SK-N-SH (cell line): ENCODE data around the gene TRIP6.

Experiments used
- CTCF ChIP-seq: fragments of 200-600 bp; sonication (generic); IDR thresholded peaks from 2 replicates; pipeline ENCODE4 v1.6.1; 2017; ENCODE audit warnings: antibody characterized with exemption, mild to moderate bottlenecking, moderate library complexity
- FOXM1 ChIP-seq: IDR thresholded peaks from 2 replicates; pipeline ENCODE4 v1.4.0; 2012; ENCODE audit warnings: low read depth, mild to moderate bottlenecking
- MAX ChIP-seq: IDR thresholded peaks from 2 replicates; pipeline ENCODE4 v1.4.0; 2012; ENCODE audit warnings: low read depth
- POLR2AphosphoS5 ChIP-seq: IDR thresholded peaks from 2 replicates; pipeline ENCODE4 v1.6.1; 2012; ENCODE audit warnings: low read depth, low read length
- RAD21 ChIP-seq: IDR thresholded peaks from 2 replicates; pipeline ENCODE4 v1.6.1; 2012; ENCODE audit warnings: mild to moderate bottlenecking, low read length
- REST ChIP-seq: IDR thresholded peaks from 2 replicates; pipeline ENCODE4 v1.6.1; 2012; ENCODE audit warnings: mild to moderate bottlenecking, low read depth, low read length, moderate library complexity
- SMC3 ChIP-seq: IDR thresholded peaks from 2 replicates; pipeline ENCODE4 v1.6.1; 2012; ENCODE audit warnings: low read depth, low read length, improper control_type of control experiment

GRCh38 chr7:100885440-100886141 lies 18.4 kb downstream of the TRIP6 start:
- TF ChIP-seq MAX (no peak), REST (no peak), SMC3 (no peak), FOXM1 (no peak), POLR2AphosphoS5 (0 out of 2 replicates have a peak, but pooled peaks have one; percentile 18), CTCF (no peak), RAD21 (no peak)
